Urinary bladder (tissue), 4 donors: Measurements from ENCODE around the gene VWA2. TPM values are rescaled to one million over a fixed set of nuclear protein-coding genes. Genes with fewer than 3 reads are reported as not detected.

ENCODE experiments used
- DNase-seq: peaks from one replicate; pipeline ENCODE4 v3.0.0-alpha.2; 2015; ENCODE audit errors: extremely low spot score
- H3K27ac ChIP-seq: one replicate; pipeline ENCODE4 v1.5.1; 2013; ENCODE audit warnings: low read depth, mild to moderate bottlenecking, moderate library complexity
- H3K36me3 ChIP-seq: one replicate; pipeline ENCODE4 v1.6.1; 2013; ENCODE audit warnings: mild to moderate bottlenecking, moderate library complexity; ENCODE audit not compliant: insufficient read depth
- H3K4me1 ChIP-seq: one replicate; pipeline ENCODE4 v1.6.1; 2013; ENCODE audit warnings: mild to moderate bottlenecking, moderate library complexity; ENCODE audit not compliant: insufficient read depth
- H3K4me3 ChIP-seq: one replicate; pipeline ENCODE4 v1.5.1; 2013; ENCODE audit warnings: low read depth, low read length
- WGBS: extraction: QIAGEN DNeasy Blood & Tissue Kit; methylation state at CpG from one replicate; pipeline ENCODE4 v1.1.7; 2013; 5-methylcytosine and 5-hydroxymethylcytosine counted together
- polyA plus RNA-seq: library from polyadenylated mRNA; stranded (reverse); fragments of 200-250 nt; gene quantifications from one replicate; pipeline ENCODE4 v1.2.3, GENCODE V29; 2013
- total RNA-seq: library from RNA; depleted of rRNA; stranded (reverse); fragments of >200 nt; gene quantifications from one replicate; pipeline ENCODE4 v1.2.3, GENCODE V29; 2014
- donor health status: healthy with polysubstance abuse.
- donor health status: healthy.

Gene VWA2
- total and polyA plus RNA-seq, 2 donors = 1.0 to 4.6 TPM

GRCh38 chr10:114273910-114274309, 34.9 kb downstream of the VWA2 start:
- Histone ChIP-seq H3K4me3 (no peak overlapping the region), H3K27ac (no peak overlapping the region), H3K36me3 (no peaks in the 10 kb centered on the region), H3K4me1 (no peaks in the 10 kb centered on the region)
- DNase-seq = no peak
- 95% methylated on average over 3 of the region's 3 CpGs for WGBS

GRCh38 chr10:114274616-114275453, 35.8 kb downstream of the VWA2 start:
- Histone ChIP-seq H3K4me3 (no peak overlapping the region), H3K36me3 (no peaks in the 10 kb centered on the region), H3K4me1 (no peaks in the 10 kb centered on the region), H3K27ac (no peak overlapping the region)
- DNase-seq = no peak
- whole genome bisulfite sequencing = 91% methylated on average over 16 of the region's 16 CpGs

GRCh38 chr10:114276066-114276465, 37.0 kb downstream of the VWA2 start:
- Histone ChIP-seq H3K4me1 (no peaks in the 10 kb centered on the region), H3K36me3 (no peaks in the 10 kb centered on the region), H3K27ac (no peak overlapping the region), H3K4me3 (no peak overlapping the region)
- 89% methylated on average over 6 of the region's 6 CpGs for WGBS
- no peak for DNase-seq

- 92% methylated on average over 6 of the region's 6 CpGs for WGBS
- Histone ChIP-seq H3K4me1 (no peaks in the 10 kb centered on the region), H3K27ac (no peak overlapping the region), H3K36me3 (no peaks in the 10 kb centered on the region), H3K4me3 (no peak overlapping the region)
- no peak for DNase-seq
These were observed 37.6 kb downstream of the VWA2 start for GRCh38 chr10:114276671-114277070.

- no peak for DNase-seq
- no peaks in the 10 kb centered on the region for H3K36me3 ChIP-seq
- no peak overlapping the region for H3K4me3 ChIP-seq
- no peak overlapping the region for H3K27ac ChIP-seq
- WGBS = 82% methylated on average over 22 of the region's 22 CpGs
- H3K4me1 ChIP-seq = no peaks in the 10 kb centered on the region
These were observed 39.3 kb downstream of the VWA2 start for GRCh38 chr10:114278140-114278883.

GRCh38 chr10:114278884-114279191, 39.8 kb downstream of the VWA2 start:
- Histone ChIP-seq H3K27ac (no peak overlapping the region), H3K36me3 (no peaks in the 10 kb centered on the region), H3K4me1 (no peaks in the 10 kb centered on the region), H3K4me3 (no peak overlapping the region)
- DNase-seq = no peak
- 74% methylated on average over 4 of the region's 4 CpGs for WGBS

- Histone ChIP-seq H3K4me1 (no peaks in the 10 kb centered on the region), H3K4me3 (no peak overlapping the region)
- WGBS = 86% methylated on average over 4 of the region's 4 CpGs
These were observed 40.2 kb downstream of the VWA2 start for GRCh38 chr10:114279289-114279688.

GRCh38 chr10:114279901-114280644, 41.0 kb downstream of the VWA2 start:
- no peaks in the 10 kb centered on the region for H3K36me3 ChIP-seq
- no peak overlapping the region for H3K4me3 ChIP-seq
- H3K27ac ChIP-seq = no peak overlapping the region
- DNase-seq = no peak
- WGBS = 82% methylated on average over 8 of the region's 8 CpGs
- no peaks in the 10 kb centered on the region for H3K4me1 ChIP-seq

More at GRCh38 chr10:114279289-114279688, 40.2 kb downstream of the VWA2 start:
- H3K36me3 ChIP-seq = no peaks in the 10 kb centered on the region
- DNase-seq = no peak
- H3K27ac ChIP-seq = no peak overlapping the region

- H3K27ac ChIP-seq = no peak overlapping the region
- WGBS = 73% methylated on average over 7 of the region's 7 CpGs
- no peaks in the 10 kb centered on the region for H3K36me3 ChIP-seq
- no peak overlapping the region for H3K4me3 ChIP-seq
- no peaks in the 10 kb centered on the region for H3K4me1 ChIP-seq
- no peak for DNase-seq
These were observed 42.0 kb downstream of the VWA2 start for GRCh38 chr10:114281006-114281405.

- no peaks in the 10 kb centered on the region for H3K36me3 ChIP-seq
- no peak overlapping the region for H3K27ac ChIP-seq
- no peak overlapping the region for H3K4me3 ChIP-seq
- no peaks in the 10 kb centered on the region for H3K4me1 ChIP-seq
- 84% methylated on average over 5 of the region's 5 CpGs for WGBS
- no peak for DNase-seq
These were observed 42.4 kb downstream of the VWA2 start for GRCh38 chr10:114281461-114281860.

- no peak for DNase-seq
- 89% methylated on average over 2 of the region's 2 CpGs for WGBS
- H3K4me1 ChIP-seq = no peaks in the 10 kb centered on the region
- H3K36me3 ChIP-seq = no peaks in the 10 kb centered on the region
- no peak overlapping the region for H3K27ac ChIP-seq
- H3K4me3 ChIP-seq = no peak overlapping the region
These were observed 43.5 kb downstream of the VWA2 start for GRCh38 chr10:114282526-114282925.

GRCh38 chr10:114283091-114283490, 44.0 kb downstream of the VWA2 start:
- H3K36me3 ChIP-seq = no peaks in the 10 kb centered on the region
- DNase-seq = no peak
- H3K4me3 ChIP-seq = no peak overlapping the region
- no peak overlapping the region for H3K27ac ChIP-seq
- no peaks in the 10 kb centered on the region for H3K4me1 ChIP-seq
- WGBS = 95% methylated on average over 10 of the region's 10 CpGs

GRCh38 chr10:114283535-114284234, 44.6 kb downstream of the VWA2 start:
- DNase-seq = no peak
- Histone ChIP-seq H3K36me3 (no peaks in the 10 kb centered on the region), H3K4me1 (no peaks in the 10 kb centered on the region), H3K27ac (no peak overlapping the region), H3K4me3 (no peak overlapping the region)
- WGBS = 91% methylated on average over 6 of the region's 6 CpGs
